Mesendoderm (in vitro differentiated cells): ENCODE results near the gene KLHL25.

Experiments
- DNase-seq: peaks from one replicate; pipeline ENCODE4 v3.0.0; 2013
- H2AK5ac ChIP-seq: 2 replicates; pipeline ENCODE4 v1.6.1; 2013; ENCODE audit warnings: low read length, inconsistent platforms
- H2BK120ac ChIP-seq: 2 replicates; pipeline ENCODE4 v1.6.1; 2013; ENCODE audit warnings: low read depth, mild to moderate bottlenecking, low read length, moderate library complexity, mixed read lengths
- H2BK15ac ChIP-seq: replicated peaks from 2 replicates; pipeline ENCODE4 v1.6.1; 2013; ENCODE audit warnings: low read depth, mild to moderate bottlenecking, moderate library complexity
- H2BK5ac ChIP-seq: 2 replicates; pipeline ENCODE4 v1.6.1; 2013; ENCODE audit warnings: low read length, inconsistent platforms
- H3K18ac ChIP-seq: 2 replicates; pipeline ENCODE4 v1.6.1; 2013; ENCODE audit warnings: mild to moderate bottlenecking, low read length, mixed read lengths
- H3K23ac ChIP-seq: one replicate; pipeline ENCODE4 v1.6.1; 2013; ENCODE audit warnings: low read length
- H3K27ac ChIP-seq: 2 replicates; pipeline ENCODE4 v1.5.1; 2013; ENCODE audit warnings: low read depth, mild to moderate bottlenecking, inconsistent platforms, low read length, moderate library complexity
- H3K27me3 ChIP-seq: 2 replicates; pipeline ENCODE4 v1.6.1; 2013; ENCODE audit warnings: low read length, control low read depth, mild to moderate bottlenecking, inconsistent platforms; ENCODE audit not compliant: insufficient read depth, poor library complexity
- H3K36me3 ChIP-seq: 2 replicates; pipeline ENCODE4 v1.6.1; 2013; ENCODE audit warnings: low read length, inconsistent platforms; ENCODE audit not compliant: control insufficient read depth, insufficient read depth
- H3K4ac ChIP-seq: one replicate; pipeline ENCODE4 v1.6.1; 2013; ENCODE audit warnings: low read depth, mild to moderate bottlenecking, low read length, moderate library complexity
- H3K4me1 ChIP-seq: 2 replicates; pipeline ENCODE4 v1.6.1; 2013; ENCODE audit warnings: low read depth, low read length, inconsistent platforms; ENCODE audit not compliant: control insufficient read depth
- H3K4me2 ChIP-seq: 2 replicates; pipeline ENCODE4 v1.6.1; 2013; ENCODE audit warnings: low read length
- H3K4me3 ChIP-seq: 2 replicates; pipeline ENCODE4 v1.5.1; 2013; ENCODE audit warnings: mild to moderate bottlenecking, low read length
- H3K56ac ChIP-seq: one replicate; pipeline ENCODE4 v1.6.1; 2013; ENCODE audit warnings: low read length
- H3K79me1 ChIP-seq: 2 replicates; pipeline ENCODE4 v1.6.1; 2013; ENCODE audit warnings: low read length, inconsistent platforms
- H3K79me2 ChIP-seq: 2 replicates; pipeline ENCODE4 v1.6.1; 2013; ENCODE audit warnings: mild to moderate bottlenecking, low read length; ENCODE audit not compliant: control insufficient read depth, insufficient read depth
- H3K9ac ChIP-seq: 2 replicates; pipeline ENCODE4 v1.6.1; 2013; ENCODE audit warnings: low read length, inconsistent platforms
- H4K5ac ChIP-seq: one replicate; pipeline ENCODE4 v1.6.1; 2013; ENCODE audit warnings: low read length
- H4K8ac ChIP-seq: one replicate; pipeline ENCODE4 v1.6.1; 2013; ENCODE audit warnings: low read depth, mild to moderate bottlenecking, control low read depth, low read length, moderate library complexity
- WGBS: extraction: QIAGEN DNeasy Blood & Tissue Kit; methylation state at CpG from one replicate; pipeline ENCODE4 v1.1.7; 2013; ENCODE audit warnings: low lambda C conversion rate, missing lambda C conversion rate; ENCODE audit not compliant: insufficient coverage; ENCODE audit errors: extremely low coverage; 5-methylcytosine and 5-hydroxymethylcytosine counted together

Gene KLHL25

GRCh38 chr15:85723960-85724945, 70.5 kb downstream of the KLHL25 start:
- H3K4me3 ChIP-seq = no peak overlapping the region
- no peak overlapping the region for H2AK5ac ChIP-seq
- H3K79me2 ChIP-seq = no peaks in the 10 kb centered on the region
- no peak overlapping the region for H3K27ac ChIP-seq
- H3K56ac ChIP-seq = no peak overlapping the region
- peaks cover 6% of the 10 kb centered on the region for H3K36me3 ChIP-seq
- no peak overlapping the region for H3K18ac ChIP-seq
- H4K8ac ChIP-seq = no peak overlapping the region
- H3K79me1 ChIP-seq = no peaks in the 10 kb centered on the region
- H3K9ac ChIP-seq = no peak overlapping the region
- H3K4ac ChIP-seq = no peak overlapping the region
- no peak overlapping the region for H3K23ac ChIP-seq
- no peaks in the 10 kb centered on the region for H3K4me1 ChIP-seq
- H2BK15ac ChIP-seq = no peak overlapping the region
- no peak overlapping the region for H4K5ac ChIP-seq
- WGBS = no CpG with 5 or more reads among the region's 10 CpGs
- H2BK120ac ChIP-seq = no peak overlapping the region
- no peak for DNase-seq
- H3K27me3 ChIP-seq = no peaks in the 10 kb centered on the region
- H3K4me2 ChIP-seq = no peak overlapping the region
- H2BK5ac ChIP-seq = no peak overlapping the region

GRCh38 chr15:85722374-85723152, 72.2 kb downstream of the KLHL25 start:
- Histone ChIP-seq H3K79me1 (no peaks in the 10 kb centered on the region), H4K8ac (no peak overlapping the region), H3K36me3 (peaks cover 8% of the 10 kb centered on the region), H2BK15ac (no peak overlapping the region), H4K5ac (no peak overlapping the region), H3K4me1 (no peaks in the 10 kb centered on the region), H3K27me3 (no peaks in the 10 kb centered on the region), H2BK120ac (no peak overlapping the region), H3K56ac (no peak overlapping the region), H3K27ac (no peak overlapping the region), H3K9ac (no peak overlapping the region), H3K23ac (no peak overlapping the region), H3K4me3 (no peak overlapping the region), H3K18ac (no peak overlapping the region), H3K4ac (no peak overlapping the region), H3K79me2 (no peaks in the 10 kb centered on the region), H3K4me2 (no peak overlapping the region), H2BK5ac (no peak overlapping the region), H2AK5ac (no peak overlapping the region)
- no peak for DNase-seq
- no CpG with 5 or more reads among the region's 1 CpG for WGBS

GRCh38 chr15:85718981-85719380, 75.7 kb downstream of the KLHL25 start:
- WGBS = no CpG with 5 or more reads among the region's 4 CpGs
- no peak overlapping the region for H3K27ac ChIP-seq
- peaks cover 7% of the 10 kb centered on the region for H3K36me3 ChIP-seq

GRCh38 chr15:85718271-85718971, 76.3 kb downstream of the KLHL25 start:
- Histone ChIP-seq H3K36me3 (peaks cover 7% of the 10 kb centered on the region), H4K8ac (no peak overlapping the region), H3K56ac (no peak overlapping the region), H2BK15ac (no peak overlapping the region), H2AK5ac (no peak overlapping the region), H3K18ac (no peak overlapping the region), H3K4me1 (no peaks in the 10 kb centered on the region), H2BK5ac (no peak overlapping the region), H3K27ac (no peak overlapping the region), H4K5ac (no peak overlapping the region), H3K4me2 (no peak overlapping the region), H3K9ac (no peak overlapping the region), H3K79me2 (no peaks in the 10 kb centered on the region), H3K4me3 (no peak overlapping the region), H3K27me3 (no peaks in the 10 kb centered on the region), H3K23ac (no peak overlapping the region), H3K79me1 (no peaks in the 10 kb centered on the region), H3K4ac (no peak overlapping the region), H2BK120ac (no peak overlapping the region)
- DNase-seq = no peak
- WGBS = no CpG with 5 or more reads among the region's 12 CpGs

More at GRCh38 chr15:85718981-85719380, 75.7 kb downstream of the KLHL25 start:
- Histone ChIP-seq H3K4ac (no peak overlapping the region), H3K4me3 (no peak overlapping the region), H3K56ac (no peak overlapping the region), H3K4me1 (no peaks in the 10 kb centered on the region), H4K8ac (no peak overlapping the region), H3K23ac (no peak overlapping the region), H2AK5ac (no peak overlapping the region), H3K18ac (no peak overlapping the region), H3K9ac (no peak overlapping the region), H2BK5ac (no peak overlapping the region), H3K27me3 (no peaks in the 10 kb centered on the region), H2BK15ac (no peak overlapping the region), H3K4me2 (no peak overlapping the region), H4K5ac (no peak overlapping the region), H2BK120ac (no peak overlapping the region), H3K79me2 (no peaks in the 10 kb centered on the region), H3K79me1 (no peaks in the 10 kb centered on the region)
- no peak for DNase-seq

- H2BK120ac ChIP-seq = no peak overlapping the region
- no peak overlapping the region for H3K56ac ChIP-seq
- H3K4ac ChIP-seq = no peak overlapping the region
- H3K9ac ChIP-seq = no peak overlapping the region
- no peak overlapping the region for H3K23ac ChIP-seq
- DNase-seq = no peak
- H3K36me3 ChIP-seq = peaks cover 6% of the 10 kb centered on the region
- H3K79me1 ChIP-seq = no peaks in the 10 kb centered on the region
- H4K5ac ChIP-seq = no peak overlapping the region
- no peak overlapping the region for H3K4me2 ChIP-seq
- H4K8ac ChIP-seq = no peak overlapping the region
- H2BK15ac ChIP-seq = no peak overlapping the region
- no peaks in the 10 kb centered on the region for H3K79me2 ChIP-seq
- H3K4me1 ChIP-seq = no peaks in the 10 kb centered on the region
- no peak overlapping the region for H2AK5ac ChIP-seq
- no CpG with 5 or more reads among the region's 2 CpGs for WGBS
- H3K18ac ChIP-seq = no peak overlapping the region
- no peaks in the 10 kb centered on the region for H3K27me3 ChIP-seq
- no peak overlapping the region for H3K27ac ChIP-seq
- no peak overlapping the region for H3K4me3 ChIP-seq
- H2BK5ac ChIP-seq = no peak overlapping the region
Measured at GRCh38 chr15:85717212-85717611, 77.5 kb downstream of the KLHL25 start.
